Mesenchymal stem cell (in vitro differentiated cells and primary cell): Measurements from ENCODE around the gene CHD9NB.
A peak's percentile ranks its signal among the peaks of the same experiment; 100 is the strongest.
"Not testable (repeated sequence)": the region's sequence is repeated elsewhere in the genome, so short reads cannot be mapped to it uniquely, and the experiment has no call there.

Source experiments
- DNase-seq: peaks from one replicate; pipeline ENCODE4 v3.0.0-alpha.2; 2013
- H2AFZ ChIP-seq: one replicate; pipeline ENCODE4 v1.6.1; 2013; ENCODE audit warnings: low read depth, mild to moderate bottlenecking, control low read depth, inconsistent platforms, low read length, moderate library complexity
- H2AK5ac ChIP-seq: 2 replicates; pipeline ENCODE4 v1.6.1; 2013; ENCODE audit warnings: low read length, moderate library complexity, mild to moderate bottlenecking, inconsistent platforms; ENCODE audit not compliant: severe bottlenecking
- H2BK120ac ChIP-seq: one replicate; pipeline ENCODE4 v1.6.1; 2013; ENCODE audit warnings: low read depth, mild to moderate bottlenecking, inconsistent platforms, low read length, moderate library complexity
- H2BK12ac ChIP-seq, 2 experiments: one replicate each; pipeline ENCODE4 v1.6.1; 2013; ENCODE audit warnings: inconsistent platforms in 2 of 2, low read length in 2 of 2, mild to moderate bottlenecking in 2 of 2, moderate library complexity in 2 of 2, control low read depth in 1 of 2
- H2BK15ac ChIP-seq: one replicate; pipeline ENCODE4 v1.6.1; 2013; ENCODE audit warnings: mild to moderate bottlenecking, low read depth, inconsistent platforms; ENCODE audit not compliant: poor library complexity, severe bottlenecking
- H2BK5ac ChIP-seq: 2 replicates; pipeline ENCODE4 v1.6.1; 2013; ENCODE audit warnings: low read depth, mild to moderate bottlenecking, low read length, control low read depth, inconsistent platforms; ENCODE audit not compliant: poor library complexity, severe bottlenecking
- H3K14ac ChIP-seq, 2 experiments: one replicate each; pipeline ENCODE4 v1.6.1; 2013; ENCODE audit warnings: inconsistent platforms in 2 of 2, low read length in 2 of 2, control low read depth in 1 of 2, mild to moderate bottlenecking in 1 of 2, moderate library complexity in 1 of 2
- H3K18ac ChIP-seq, 2 experiments: one replicate each; pipeline ENCODE4 v1.6.1; 2013; ENCODE audit warnings: inconsistent platforms in 2 of 2, low read length in 2 of 2, control low read depth in 1 of 2, low read depth in 1 of 2, mild to moderate bottlenecking in 1 of 2
- H3K23ac ChIP-seq, 2 experiments: one replicate each; pipeline ENCODE4 v1.6.1; 2013; ENCODE audit warnings: inconsistent platforms in 2 of 2, low read length in 2 of 2, mild to moderate bottlenecking in 2 of 2, moderate library complexity in 2 of 2, control low read depth in 1 of 2
- H3K27ac ChIP-seq: 2 replicates; pipeline ENCODE4 v1.5.1; 2013; ENCODE audit warnings: mild to moderate bottlenecking, moderate library complexity, low read length, control low read depth, inconsistent platforms; ENCODE audit not compliant: poor library complexity, severe bottlenecking
- H3K27me3 ChIP-seq, 2 experiments: 2 replicates each; pipeline versions ENCODE4 v1.6.1 to v1.7.0; 2013; ENCODE audit warnings: low read length in 2 of 2, mild to moderate bottlenecking in 2 of 2, moderate library complexity in 2 of 2, control low read depth in 1 of 2, inconsistent platforms in 1 of 2; ENCODE audit not compliant: control insufficient read depth in 1 of 2, insufficient read depth in 1 of 2
- H3K36me3 ChIP-seq, 2 experiments: 2 replicates each; pipeline versions ENCODE4 v1.6.1 to v1.7.0; 2013; ENCODE audit warnings: low read length in 2 of 2, control low read depth in 1 of 2, inconsistent platforms in 1 of 2, low read depth in 1 of 2, mild to moderate bottlenecking in 1 of 2; ENCODE audit not compliant: insufficient read depth in 2 of 2, control insufficient read depth in 1 of 2
- H3K4ac ChIP-seq, 2 experiments: one replicate each; pipeline ENCODE4 v1.6.1; 2013; ENCODE audit warnings: inconsistent platforms in 2 of 2, low read length in 2 of 2, mild to moderate bottlenecking in 2 of 2, moderate library complexity in 2 of 2, control low read depth in 1 of 2, low read depth in 1 of 2
- H3K4me1 ChIP-seq: 2 replicates; pipeline ENCODE4 v1.6.1; 2013; ENCODE audit warnings: low read depth, low read length, control low read depth; ENCODE audit not compliant: control insufficient read depth, insufficient read depth
- H3K4me2 ChIP-seq: 2 replicates; pipeline ENCODE4 v1.6.1; 2013; ENCODE audit warnings: low read length, mild to moderate bottlenecking, inconsistent platforms; ENCODE audit not compliant: poor library complexity, severe bottlenecking
- H3K4me3 ChIP-seq, 2 experiments: 2 replicates each; pipeline versions ENCODE4 v1.5.1 to v1.7.0; 2013; ENCODE audit warnings: low read length in 2 of 2, mild to moderate bottlenecking in 2 of 2, control low read depth in 1 of 2, low read depth in 1 of 2; ENCODE audit not compliant: insufficient read depth in 1 of 2
- H3K79me1 ChIP-seq: replicated peaks from 2 replicates; pipeline ENCODE4 v1.6.1; 2013; ENCODE audit warnings: mild to moderate bottlenecking, control low read depth, low read length, inconsistent platforms; ENCODE audit not compliant: poor library complexity, severe bottlenecking
- H3K9ac ChIP-seq: 2 replicates; pipeline ENCODE4 v1.7.0; 2013; ENCODE audit warnings: mild to moderate bottlenecking, low read length, moderate library complexity
- H3K9me3 ChIP-seq: 2 replicates; pipeline ENCODE4 v1.7.0; 2013; ENCODE audit warnings: mild to moderate bottlenecking, low read length; ENCODE audit not compliant: control insufficient read depth
- H4K8ac ChIP-seq: one replicate; pipeline ENCODE4 v1.6.1; 2013; ENCODE audit warnings: inconsistent platforms, mild to moderate bottlenecking, low read length, moderate library complexity
- H4K91ac ChIP-seq: one replicate; pipeline ENCODE4 v1.6.1; 2013; ENCODE audit warnings: mild to moderate bottlenecking, low read length, inconsistent platforms
- WGBS: methylation state at CpG from one replicate; pipeline ENCODE4 v1.1.7; 2013; ENCODE audit warnings: mixed read lengths; 5-methylcytosine and 5-hydroxymethylcytosine counted together

The CHD9NB gene

GRCh38 chr16:53054670-53055485, 2.2 kb upstream of the CHD9NB start, which contains the start of gene CHD9:
Gene CHD9, plus strand, starts transcription at chr16:53054991. Its CDS starts 101,099 bp downstream, at chr16:53156090.
- Histone ChIP-seq H3K4me3 (peak within 1 kb of the TSS; percentile 76 to 83), H2BK15ac (peak within 1 kb of the TSS; percentile 97), H3K9ac (peak within 1 kb of the TSS; percentile 77), H4K91ac (peak within 1 kb of the TSS; percentile 77), H2AK5ac (peak within 1 kb of the TSS; percentile 1), H3K4me1 (peaks cover 14% of the 10 kb centered on the region), H2AFZ (peak within 1 kb of the TSS; percentile 81), H3K27ac (peak within 1 kb of the TSS; percentile 78), H3K9me3 (no peaks in the 10 kb centered on the region), H3K36me3 (no peaks in the 10 kb centered on the region), H3K23ac (peak within 1 kb of the TSS in 1 of 2 experiments; percentile 81), H3K27me3 (no peaks in the 10 kb centered on the region), H3K79me1 (peaks cover 9% of the 10 kb centered on the region), H3K18ac (peak within 1 kb of the TSS; percentile 80 to 99), H2BK12ac (peak within 1 kb of the TSS; percentile 75 to 86), H2BK120ac (peak within 1 kb of the TSS; percentile 80), H2BK5ac (no peak within 1 kb of the TSS), H4K8ac (peak within 1 kb of the TSS; percentile 83), H3K14ac (peak within 1 kb of the TSS in 1 of 2 experiments; percentile 93), H3K4ac (peak within 1 kb of the TSS; percentile 49 to 99), H3K4me2 (peak within 1 kb of the TSS; percentile 62)
- WGBS: 3% methylated on average over 52 of the region's 62 CpGs
- peak; percentile 89 for DNase-seq

GRCh38 chr16:53053967-53054669, 1.4 kb upstream of the CHD9NB start:
- Histone ChIP-seq H4K8ac (peak overlapping the region; percentile 83), H3K79me1 (peaks cover 12% of the 10 kb centered on the region), H2AFZ (peak overlapping the region; percentile 1), H3K4me2 (peak overlapping the region; percentile 62), H3K27ac (peak overlapping the region; percentile 78), H2BK5ac (no peak overlapping the region), H3K9me3 (no peaks in the 10 kb centered on the region), H3K4me1 (peaks cover 14% of the 10 kb centered on the region), H3K14ac (peak overlapping the region in 1 of 2 experiments; percentile 19), H3K27me3 (no peaks in the 10 kb centered on the region), H3K23ac (no peak overlapping the region), H3K18ac (peak overlapping the region; percentile 80), H2AK5ac (peak overlapping the region; percentile 1), H2BK12ac (peak overlapping the region; percentile 40 to 75), H2BK120ac (peak overlapping the region; percentile 64), H3K36me3 (peaks cover 0 to 2% of the 10 kb centered on the region in 2 experiments), H3K4me3 (peak overlapping the region in 1 of 2 experiments; percentile 83), H3K4ac (peak overlapping the region; percentile 27 to 49), H3K9ac (peak overlapping the region; percentile 77), H2BK15ac (no peak overlapping the region), H4K91ac (peak overlapping the region; percentile 40)
- no peak for DNase-seq
- 74% methylated on average over 10 of the region's 13 CpGs for WGBS

- not testable (repeated sequence) for H3K4me1 ChIP-seq, H2BK5ac ChIP-seq, H3K27ac ChIP-seq, H2AK5ac ChIP-seq, H3K14ac ChIP-seq, H2AFZ ChIP-seq, H3K4ac ChIP-seq, H2BK15ac ChIP-seq, H4K91ac ChIP-seq, H3K9me3 ChIP-seq, H3K23ac ChIP-seq, H3K9ac ChIP-seq, H3K4me2 ChIP-seq, H3K4me3 ChIP-seq, H3K18ac ChIP-seq, H4K8ac ChIP-seq, H2BK120ac ChIP-seq, DNase-seq, H2BK12ac ChIP-seq, H3K27me3 ChIP-seq
- peaks cover 3 to 11% of the 10 kb centered on the region in 2 experiments for H3K36me3 ChIP-seq
- no CpG with 5 or more reads among the region's 4 CpGs for WGBS
- H3K79me1 ChIP-seq: peaks cover 20% of the 10 kb centered on the region
Observed at GRCh38 chr16:53051255-53051654, 1.4 kb downstream of the CHD9NB start.
